GM19463 (cell line): ENCODE results near the gene PTPN7.
"Not testable (repeated sequence)": the region's sequence is repeated elsewhere in the genome, so short reads cannot be mapped to it uniquely, and the experiment has no call there.

Source experiments
- ATAC-seq: cut with Tn5 transposase; IDR thresholded peaks from one replicate; pipeline ENCODE4 v1.9.1; 2021; ENCODE audit warnings: mild to moderate bottlenecking, moderate library complexity; ENCODE audit not compliant: unreplicated experiment

The PTPN7 gene

GRCh38 chr1:202189918-202190715 lies 29.7 kb upstream of the PTPN7 start:
- ATAC-seq = no peak

DNA sequence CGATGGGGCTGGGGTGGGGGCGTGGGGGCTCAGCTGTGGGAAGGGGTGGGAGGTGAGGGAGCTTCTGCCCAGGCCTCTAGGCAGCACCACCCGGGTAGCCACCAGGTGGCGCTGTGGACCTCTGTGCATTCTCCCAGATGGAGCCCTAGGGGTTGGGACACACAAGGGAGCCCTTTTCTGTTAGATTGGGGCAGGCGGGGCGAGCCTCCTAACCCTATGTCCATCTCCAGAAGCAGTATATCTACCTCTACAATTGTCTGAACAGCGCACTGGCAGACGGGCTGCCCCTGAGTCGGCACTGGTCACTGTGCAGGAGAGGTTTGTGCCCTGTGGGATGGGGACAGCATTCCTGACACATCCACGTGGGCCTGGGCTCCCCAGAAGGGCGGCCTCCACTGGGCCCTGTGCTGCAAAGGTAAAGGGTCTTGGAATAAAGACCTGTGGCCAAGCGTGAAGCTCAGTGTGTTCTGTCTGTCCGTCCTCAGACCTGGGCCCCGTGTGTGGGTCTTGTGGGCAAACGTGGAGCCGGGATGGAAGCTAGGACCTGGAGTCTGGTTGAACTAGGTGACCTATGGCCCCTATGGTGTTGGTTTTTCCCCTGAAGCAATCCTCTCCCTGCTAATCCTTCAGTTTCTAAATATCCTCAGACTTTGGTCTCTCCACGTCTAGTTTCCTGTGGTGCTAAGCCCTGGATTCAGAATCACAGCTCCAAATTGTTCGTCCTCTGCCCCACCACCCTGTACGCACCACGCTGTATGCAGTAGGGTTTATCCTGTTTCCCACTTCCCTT lies 28.8 kb upstream of the PTPN7 start:
- ATAC-seq = no peak

DNA sequence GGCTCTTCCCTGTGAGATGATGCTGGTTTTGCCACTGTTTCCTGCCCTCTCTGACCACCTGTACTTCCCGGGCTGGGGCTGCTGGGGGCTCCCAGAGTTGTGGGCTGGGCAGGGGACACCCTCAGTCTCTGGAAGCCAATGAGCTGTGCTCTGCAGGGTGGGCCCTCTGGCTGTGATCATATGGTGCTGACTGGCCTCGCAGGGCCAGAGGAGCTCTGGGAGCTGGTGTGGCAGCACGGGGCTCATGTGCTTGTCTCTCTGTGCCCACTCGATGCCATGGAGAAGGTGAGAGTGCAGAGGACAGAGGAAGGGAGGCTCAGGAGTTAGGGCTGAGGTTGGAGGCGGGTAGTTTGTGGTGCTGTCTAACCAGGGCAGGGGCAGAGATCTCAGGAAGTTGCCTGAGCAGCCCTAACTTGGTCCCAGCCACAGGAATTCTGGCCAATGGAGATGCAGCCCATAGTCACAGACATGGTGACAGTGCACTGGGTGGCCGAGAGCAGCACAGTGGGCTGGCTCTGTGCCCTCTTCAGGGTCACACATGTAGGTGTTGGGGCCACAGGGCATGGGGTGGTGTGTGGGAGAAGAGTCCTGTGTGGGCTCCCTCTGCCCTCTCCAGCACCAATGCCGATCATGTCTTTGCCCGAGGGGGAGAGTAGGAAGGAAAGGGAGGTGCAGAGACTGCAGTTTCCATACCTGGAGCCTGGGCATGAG lies 27.4 kb upstream of the PTPN7 start:
- ATAC-seq = no peak

DNA sequence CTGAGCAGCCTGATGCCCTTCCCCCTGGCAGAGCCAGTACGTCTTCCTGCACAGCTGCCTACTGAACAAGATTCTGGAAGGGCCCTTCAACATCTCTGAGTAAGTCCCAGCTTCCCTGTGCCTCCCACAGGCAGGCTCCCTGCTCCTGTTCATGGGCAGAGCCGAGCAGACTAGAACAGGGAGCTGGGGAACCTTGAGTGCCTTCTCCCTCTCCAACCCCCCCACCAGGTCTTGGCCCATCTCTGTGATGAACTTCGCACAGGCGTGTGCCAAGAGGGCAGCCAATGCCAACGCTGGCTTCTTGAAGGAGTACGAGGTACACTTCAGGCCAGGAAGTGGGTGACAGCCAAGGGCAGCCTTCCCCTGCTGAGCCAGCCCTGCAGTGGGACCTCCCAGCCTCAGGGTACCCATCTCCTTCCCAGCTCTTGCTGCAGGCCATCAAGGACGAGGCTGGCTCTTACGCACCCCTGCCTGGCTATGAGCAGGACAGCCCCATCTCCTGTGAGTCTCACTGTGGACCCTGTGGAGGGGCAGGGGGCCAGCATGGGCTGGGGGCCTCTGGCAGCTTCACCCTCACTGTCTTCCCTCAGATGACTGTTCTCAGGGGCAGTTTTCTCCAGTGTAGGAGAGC lies 26.8 kb upstream of the PTPN7 start:
- ATAC-seq = no peak

DNA sequence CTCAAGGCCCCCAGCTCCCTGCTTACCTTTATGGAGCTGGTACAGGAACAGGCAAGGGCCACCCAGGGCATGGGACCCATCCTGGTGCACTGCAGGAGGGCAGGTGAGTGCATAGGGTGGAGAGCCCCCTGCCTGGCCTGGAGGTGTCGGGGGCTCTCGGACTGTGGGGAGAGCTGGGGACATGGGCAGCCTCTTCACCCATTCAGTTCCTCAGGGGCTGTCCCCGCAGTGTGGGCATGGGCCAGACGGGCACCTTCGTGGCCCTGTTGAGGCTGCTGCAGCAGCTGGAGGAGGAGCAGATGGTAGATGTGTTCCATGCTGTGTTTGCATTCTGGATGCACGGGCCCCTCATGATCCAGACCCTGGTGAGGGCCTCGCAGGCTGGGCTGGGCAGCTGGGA lies 25.9 kb upstream of the PTPN7 start:
- no peak for ATAC-seq

- peak; percentile 57 for ATAC-seq
These were observed 24.5 kb upstream of the PTPN7 start for GRCh38 chr1:202184750-202185460.

DNA sequence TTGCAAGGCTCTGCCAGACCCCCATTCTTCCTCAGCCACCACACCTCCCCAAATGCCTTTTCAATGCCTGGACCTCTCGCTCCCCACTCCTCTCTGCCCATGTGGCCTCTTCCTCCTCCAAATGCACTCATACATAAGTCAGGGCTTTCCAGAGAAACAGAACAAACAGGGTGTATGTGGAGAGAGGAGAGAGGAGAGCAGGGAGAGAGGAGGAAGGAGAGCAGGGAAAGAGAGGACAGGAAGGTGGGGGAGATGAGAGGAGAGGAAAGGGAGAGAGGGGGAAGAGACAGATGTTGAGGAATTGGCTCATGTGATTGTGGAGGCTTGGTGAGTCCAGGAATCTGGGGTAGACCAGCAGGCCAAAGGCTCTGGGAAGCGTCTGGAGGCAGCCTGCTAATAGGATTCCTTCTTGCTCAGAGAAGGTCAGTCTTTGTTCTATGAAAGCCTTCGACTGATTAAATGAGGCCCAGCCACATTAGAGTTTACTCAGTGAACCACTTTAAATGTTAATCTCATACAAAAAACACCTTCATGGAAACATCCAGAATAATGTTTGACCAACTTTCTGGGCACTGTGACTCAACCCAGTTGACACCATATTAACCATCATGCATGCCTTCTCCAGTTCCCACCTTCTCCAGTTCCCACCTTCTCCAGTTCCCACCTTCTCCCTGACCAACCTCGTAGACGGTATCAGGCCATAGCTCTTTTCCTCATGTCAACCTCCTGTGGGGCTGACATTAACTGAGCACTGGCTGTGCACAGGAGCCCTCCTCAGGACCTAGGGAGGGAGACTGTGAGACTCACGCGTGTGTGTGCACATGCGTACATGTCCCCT lies 21.9 kb upstream of the PTPN7 start:
- ATAC-seq = no peak

DNA sequence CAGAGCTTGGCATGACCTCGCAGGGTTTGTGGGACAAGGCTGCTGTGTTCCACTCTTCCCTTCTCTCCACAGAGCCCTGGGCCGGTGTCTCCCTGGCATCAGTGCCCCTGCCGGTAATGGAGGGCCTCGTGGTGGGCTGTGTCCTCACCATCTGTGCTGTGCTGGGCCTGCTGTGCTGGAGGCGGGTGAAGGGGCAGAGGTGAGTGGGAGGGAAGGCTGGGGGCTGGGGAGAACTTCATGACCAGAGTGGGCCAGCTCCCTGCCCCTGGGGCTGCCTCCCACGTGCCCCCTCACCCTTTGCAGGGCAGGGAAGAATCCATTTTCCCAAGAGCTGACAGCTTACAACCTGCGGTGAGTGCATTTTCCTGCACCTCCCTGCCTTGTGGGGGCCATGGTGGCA lies 21.2 kb upstream of the PTPN7 start:
- no peak for ATAC-seq

DNA sequence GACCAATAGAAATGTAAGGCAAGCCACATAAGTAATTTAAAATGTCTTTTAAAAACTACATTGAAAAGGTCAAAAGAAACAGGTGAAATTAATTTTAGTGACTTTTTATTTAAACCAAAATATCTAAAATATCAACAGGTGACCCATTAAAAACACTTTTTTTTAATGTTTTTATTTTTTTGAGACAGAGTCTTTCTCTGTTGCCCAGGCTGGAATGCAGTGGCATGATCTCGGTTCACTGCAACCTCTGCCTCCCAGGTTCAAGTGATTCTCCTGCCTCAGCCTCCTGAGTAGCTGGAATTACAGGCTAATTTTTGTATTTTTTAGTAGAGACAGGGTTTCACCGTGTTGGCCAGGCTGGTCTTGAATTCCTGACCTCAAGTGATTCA lies 20.3 kb upstream of the PTPN7 start:
- not testable (repeated sequence) for ATAC-seq

- no peak for ATAC-seq
These were observed 19.7 kb upstream of the PTPN7 start for GRCh38 chr1:202179828-202180750.

DNA sequence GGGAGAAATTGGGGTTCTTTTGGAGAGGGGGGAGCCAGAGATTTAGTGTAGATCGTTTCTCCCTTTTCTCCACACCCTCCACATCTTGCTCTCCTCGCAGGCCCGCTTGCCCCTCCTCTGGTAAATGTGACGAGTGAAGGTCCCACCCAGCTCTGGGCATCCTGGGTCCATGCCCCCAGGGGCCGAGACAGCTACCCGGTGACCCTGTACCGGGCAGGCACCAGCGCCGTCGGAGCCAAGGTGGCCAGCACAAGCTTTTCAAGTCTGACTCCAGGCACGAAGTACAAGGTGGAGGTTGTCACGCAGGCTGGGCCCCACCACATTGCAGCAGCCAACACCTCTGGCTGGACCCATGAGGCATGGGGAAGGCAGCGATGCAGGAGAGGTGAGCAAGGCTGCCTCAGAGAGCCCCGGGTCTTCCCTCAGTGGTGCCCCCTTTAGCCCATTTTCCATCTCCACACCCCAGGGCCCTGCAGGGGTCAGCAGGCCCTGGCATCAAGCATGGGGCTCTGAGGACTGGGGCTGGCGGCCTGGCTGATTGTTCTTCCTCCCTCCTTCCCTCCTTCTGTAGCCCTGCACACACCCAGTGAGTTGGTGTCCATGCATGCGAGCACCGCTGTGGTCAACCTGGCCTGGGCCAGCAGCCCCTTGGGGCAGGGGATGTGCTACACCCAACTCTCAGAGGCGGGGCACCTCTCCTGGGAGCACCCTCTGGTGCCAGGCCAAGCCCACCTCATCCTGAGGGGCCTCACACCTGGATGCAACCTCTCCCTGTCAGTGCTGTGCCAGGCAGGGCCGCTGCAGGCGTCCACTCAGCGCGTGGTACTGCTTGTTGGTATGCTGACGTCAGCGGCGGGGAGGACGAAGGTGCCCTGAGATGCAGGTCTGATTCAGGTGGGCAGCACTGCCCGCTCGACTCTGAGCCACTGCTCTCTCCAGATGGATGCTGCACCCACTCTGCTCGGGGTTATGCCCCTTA lies 16.8 kb upstream of the PTPN7 start:
- no peak for ATAC-seq

GRCh38 chr1:202173993-202174392 lies 13.6 kb upstream of the PTPN7 start:
- no peak for ATAC-seq

- no peak for ATAC-seq
These were observed 11.6 kb upstream of the PTPN7 start for GRCh38 chr1:202172015-202172355.

DNA sequence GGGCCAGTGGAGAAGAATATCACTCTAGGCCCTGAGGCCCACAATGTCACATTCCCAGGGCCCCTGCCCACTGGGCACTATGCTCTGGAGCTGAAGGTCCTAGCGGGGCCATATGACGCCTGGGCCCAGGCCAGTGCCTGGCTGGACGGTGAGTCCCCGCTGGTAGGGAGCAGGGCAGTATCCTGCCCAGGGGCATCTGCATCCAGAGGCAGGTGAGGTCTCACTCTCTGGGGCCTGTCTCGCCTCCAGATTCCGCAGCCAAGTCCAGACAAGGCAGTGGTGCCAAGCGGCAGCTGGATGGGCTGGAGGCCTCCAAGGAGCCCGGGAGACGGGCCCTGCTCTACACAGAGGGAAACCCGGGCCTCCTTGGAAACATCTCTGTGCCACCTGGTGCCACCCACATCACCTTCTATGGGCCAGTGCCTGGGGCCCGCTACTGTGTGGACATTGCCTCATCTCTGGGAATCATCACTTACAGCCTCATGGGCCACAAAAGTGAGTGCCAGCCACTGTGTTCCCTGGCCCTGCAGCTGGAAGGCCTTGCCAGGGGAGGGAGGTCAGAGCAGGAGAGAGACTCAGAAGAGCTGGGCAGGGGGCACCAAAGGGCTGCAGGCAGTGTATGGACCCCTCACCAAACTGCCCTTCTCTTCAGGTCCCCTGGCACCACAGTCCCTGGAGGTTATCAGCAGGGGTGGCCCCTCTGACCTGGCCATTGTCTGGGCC lies 11.1 kb upstream of the PTPN7 start:
- no peak for ATAC-seq

GRCh38 chr1:202170726-202171125 lies 10.3 kb upstream of the PTPN7 start:
- ATAC-seq = no peak

GRCh38 chr1:202168861-202169260 lies 8.5 kb upstream of the PTPN7 start:
- ATAC-seq = no peak
